SK-N-SH treated with all-trans-retinoic acid at 6 μM for 48 hours (cell line): Measurements from ENCODE around the gene LRWD1.
"Not testable (repeated sequence)": the region's sequence is repeated elsewhere in the genome, so short reads cannot be mapped to it uniquely, and the experiment has no call there.

ENCODE experiments used
- ATAC-seq: fragments of 200-7000 bp; cut with Tn5 transposase; 3 replicates; pipeline ENCODE4 v1.9.1; 2020; ENCODE audit warnings: mild to moderate bottlenecking, moderate library complexity
- ARNTL ChIP-seq: fragments of 450-650 bp; formaldehyde crosslinking; IDR thresholded peaks from 2 replicates; pipeline ENCODE4 v1.5.0; 2020; ENCODE audit warnings: low read depth, mild to moderate bottlenecking, moderate library complexity, borderline replicate concordance
- BACH2 ChIP-seq: fragments of 250-450 bp; sonication (Bioruptor Pico); IDR thresholded peaks from 2 replicates; pipeline ENCODE4 v1.9.0; 2021; ENCODE audit warnings: mild to moderate bottlenecking, borderline replicate concordance
- ESRRG ChIP-seq: fragments of 250-450 bp; sonication (Bioruptor Pico); IDR thresholded peaks from 2 replicates; pipeline ENCODE4 v1.6.1; 2021; ENCODE audit warnings: mild to moderate bottlenecking
- GLIS3 ChIP-seq: fragments of 250-450 bp; sonication (Bioruptor Pico); IDR thresholded peaks from 2 replicates; pipeline ENCODE4 v1.5.0; 2020; ENCODE audit warnings: mild to moderate bottlenecking, moderate library complexity
- ISL1 ChIP-seq: fragments of 250-450 bp; sonication (Bioruptor Pico); IDR thresholded peaks from 2 replicates; pipeline ENCODE4 v2.1.2; 2022; ENCODE audit warnings: mild to moderate bottlenecking, moderate library complexity
- PPARA ChIP-seq: fragments of 250-450 bp; sonication (Bioruptor Pico); IDR thresholded peaks from 2 replicates; pipeline ENCODE4 v1.5.0; 2020; ENCODE audit warnings: mild to moderate bottlenecking, borderline replicate concordance
- RARB ChIP-seq: fragments of 250-450 bp; sonication (Bioruptor Pico); IDR thresholded peaks from 2 replicates; pipeline ENCODE4 v1.8.0; 2021; ENCODE audit warnings: mild to moderate bottlenecking, moderate library complexity
- SNAI2 ChIP-seq: fragments of 250-450 bp; sonication (Bioruptor Pico); IDR thresholded peaks from 2 replicates; pipeline ENCODE4 v1.5.0; 2020; ENCODE audit warnings: mild to moderate bottlenecking, moderate library complexity
- TCF4 ChIP-seq: fragments of 250-450 bp; sonication (Bioruptor Pico); IDR thresholded peaks from 2 replicates; pipeline ENCODE4 v1.8.0; 2021; ENCODE audit warnings: mild to moderate bottlenecking, moderate library complexity, borderline replicate concordance
- ZC3H10 ChIP-seq: fragments of 250-450 bp; sonication (Bioruptor Pico); IDR thresholded peaks from 2 replicates; pipeline ENCODE4 v1.5.1; 2021; ENCODE audit warnings: mild to moderate bottlenecking, moderate library complexity
- ZFP3 ChIP-seq: fragments of 250-450 bp; sonication (Bioruptor Pico); IDR thresholded peaks from 2 replicates; pipeline ENCODE4 v1.5.0; 2020; ENCODE audit warnings: mild to moderate bottlenecking, moderate library complexity
- ZNF565 ChIP-seq: fragments of 450-650 bp; formaldehyde crosslinking; conservative IDR thresholded peaks from 2 replicates; pipeline ENCODE4 v1.5.0; 2020; ENCODE audit warnings: low read depth, mild to moderate bottlenecking, moderate library complexity
- ZNF70 ChIP-seq: fragments of 450-650 bp; formaldehyde crosslinking; IDR thresholded peaks from 2 replicates; pipeline ENCODE4 v1.5.0; 2020; ENCODE audit warnings: mild to moderate bottlenecking, moderate library complexity
- ZNF8 ChIP-seq: fragments of 450-650 bp; formaldehyde crosslinking; IDR thresholded peaks from 2 replicates; pipeline ENCODE4 v1.5.0; 2020; ENCODE audit warnings: mild to moderate bottlenecking, moderate library complexity
- TF ChIP-seq, protein P1 (sequence below): fragments of 250-450 bp; sonication (Bioruptor Pico); IDR thresholded peaks from 2 replicates; pipeline ENCODE4 v1.8.0; 2021; ENCODE audit warnings: low read depth, mild to moderate bottlenecking, moderate library complexity, borderline replicate concordance
- TF ChIP-seq, protein P2 (sequence below): fragments of 250-450 bp; sonication (Bioruptor Pico); IDR thresholded peaks from 2 replicates; pipeline ENCODE4 v1.8.0; 2020; ENCODE audit warnings: mild to moderate bottlenecking, moderate library complexity, borderline replicate concordance
- TF ChIP-seq, protein P3 (sequence below): fragments of 250-450 bp; sonication (Bioruptor Pico); IDR thresholded peaks from 2 replicates; pipeline ENCODE4 v1.5.1; 2020; ENCODE audit warnings: low read depth, mild to moderate bottlenecking, moderate library complexity

LRWD1 gene

DNA sequence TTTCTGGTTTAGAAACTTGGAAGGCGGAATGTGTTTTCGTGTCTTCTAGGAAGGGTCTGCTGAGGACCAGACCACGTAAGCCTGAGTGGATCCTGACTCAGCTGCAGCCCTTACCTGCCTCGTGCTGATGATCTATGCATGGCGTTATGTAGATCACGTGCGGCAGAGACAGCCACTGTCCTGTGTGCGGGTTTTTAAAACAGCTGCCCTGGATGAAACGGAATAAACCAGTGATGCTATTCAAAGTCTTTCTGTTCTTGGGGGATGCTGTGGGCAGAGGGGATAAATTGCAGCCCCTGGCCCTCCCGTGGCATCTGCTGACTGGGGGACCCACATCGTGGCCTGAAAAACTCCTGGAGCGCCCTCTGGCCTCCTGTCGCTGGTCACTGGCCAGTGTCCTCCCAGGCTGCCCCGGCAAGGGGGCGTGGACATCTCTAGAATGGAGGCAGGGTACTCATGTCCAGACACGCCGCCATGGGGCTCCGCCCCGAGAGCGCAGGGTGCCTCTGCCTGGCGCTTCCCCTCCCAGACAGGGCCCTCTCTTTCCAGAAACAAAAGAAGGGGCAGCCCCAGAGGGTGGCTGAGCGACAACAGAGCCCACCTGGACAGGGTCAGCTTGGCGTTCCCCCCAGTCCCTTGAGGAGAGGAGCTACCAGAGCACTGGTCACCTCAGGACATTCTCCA is 13.3 kb upstream of the LRWD1 start:
- TF ChIP-seq ARNTL (CRISPR knock-in tag) (no peak), ESRRG (CRISPR knock-in tag) (no peak), ZNF8 (CRISPR knock-in tag) (no peak), ZNF565 (CRISPR knock-in tag) (no peak), ZFP3 (CRISPR knock-in tag) (peak; percentile 32; the same call in 1 of the 2 replicates), TCF4 (no peak), GLIS3 (CRISPR knock-in tag) (0 out of 2 replicates have a peak, but pooled peaks have one; percentile 61), ZC3H10 (CRISPR knock-in tag) (0 out of 2 replicates have a peak, but pooled peaks have one; percentile 9), ISL1 (CRISPR knock-in tag) (no peak), BACH2 (CRISPR knock-in tag) (no peak), PPARA (CRISPR knock-in tag) (no peak)
- TF ChIP-seq, protein P1, sequence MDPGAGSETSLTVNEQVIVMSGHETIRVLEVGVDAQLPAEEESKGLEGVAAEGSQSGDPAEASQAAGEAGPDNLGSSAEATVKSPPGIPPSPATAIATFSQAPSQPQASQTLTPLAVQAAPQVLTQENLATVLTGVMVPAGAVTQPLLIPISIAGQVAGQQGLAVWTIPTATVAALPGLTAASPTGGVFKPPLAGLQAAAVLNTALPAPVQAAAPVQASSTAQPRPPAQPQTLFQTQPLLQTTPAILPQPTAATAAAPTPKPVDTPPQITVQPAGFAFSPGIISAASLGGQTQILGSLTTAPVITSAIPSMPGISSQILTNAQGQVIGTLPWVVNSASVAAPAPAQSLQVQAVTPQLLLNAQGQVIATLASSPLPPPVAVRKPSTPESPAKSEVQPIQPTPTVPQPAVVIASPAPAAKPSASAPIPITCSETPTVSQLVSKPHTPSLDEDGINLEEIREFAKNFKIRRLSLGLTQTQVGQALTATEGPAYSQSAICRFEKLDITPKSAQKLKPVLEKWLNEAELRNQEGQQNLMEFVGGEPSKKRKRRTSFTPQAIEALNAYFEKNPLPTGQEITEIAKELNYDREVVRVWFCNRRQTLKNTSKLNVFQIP (CRISPR knock-in tag): no peak
- peak; percentile 77 for ATAC-seq

DNA sequence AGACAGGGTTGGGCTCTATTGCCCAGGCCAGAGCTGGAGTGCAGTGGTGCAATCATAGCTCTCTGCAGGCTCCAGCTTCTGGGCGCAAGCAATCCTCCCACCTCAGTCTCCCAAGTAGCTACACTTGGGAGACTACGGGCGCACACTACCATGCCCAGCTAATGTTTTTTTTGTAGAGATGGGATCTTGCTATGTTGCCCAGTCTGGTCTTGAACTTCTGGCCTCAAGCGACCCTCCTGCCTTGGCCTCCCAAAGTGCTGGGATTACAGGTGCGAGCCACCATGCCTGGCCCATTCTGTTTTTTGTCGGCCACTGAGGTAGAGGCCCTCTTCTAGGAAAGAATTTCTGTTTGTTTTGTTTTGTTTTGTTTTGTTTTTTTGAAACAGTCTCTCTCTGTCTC is 12.3 kb upstream of the LRWD1 start:
- ATAC-seq: no peak

DNA sequence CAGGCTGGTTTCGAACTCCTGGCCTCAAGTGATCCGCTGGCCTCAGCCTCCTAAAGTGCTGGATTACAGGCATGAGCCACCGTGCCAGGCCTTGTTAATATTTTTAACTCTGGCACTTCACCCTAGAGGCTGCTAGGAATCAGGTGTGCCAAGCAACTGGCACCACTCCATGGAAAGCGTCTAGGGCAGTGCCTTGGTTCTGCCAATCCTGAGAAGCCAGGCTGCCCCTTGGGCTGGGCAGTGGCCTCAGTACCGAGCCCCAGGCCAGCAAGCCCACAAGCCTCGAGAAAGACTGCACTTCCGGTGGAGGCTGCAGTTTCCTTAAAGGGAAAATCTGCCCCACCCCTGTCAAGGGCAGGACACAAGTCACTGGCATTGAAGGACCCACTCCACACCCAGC is 11.5 kb upstream of the LRWD1 start:
- no peak for TF ChIP-seq ZNF70 (CRISPR knock-in tag)
- TF ChIP-seq ZNF8 (CRISPR knock-in tag): no peak
- TF ChIP-seq RARB: no peak
- TF ChIP-seq SNAI2: no peak
- no peak for TF ChIP-seq TCF4
- TF ChIP-seq, protein P2, sequence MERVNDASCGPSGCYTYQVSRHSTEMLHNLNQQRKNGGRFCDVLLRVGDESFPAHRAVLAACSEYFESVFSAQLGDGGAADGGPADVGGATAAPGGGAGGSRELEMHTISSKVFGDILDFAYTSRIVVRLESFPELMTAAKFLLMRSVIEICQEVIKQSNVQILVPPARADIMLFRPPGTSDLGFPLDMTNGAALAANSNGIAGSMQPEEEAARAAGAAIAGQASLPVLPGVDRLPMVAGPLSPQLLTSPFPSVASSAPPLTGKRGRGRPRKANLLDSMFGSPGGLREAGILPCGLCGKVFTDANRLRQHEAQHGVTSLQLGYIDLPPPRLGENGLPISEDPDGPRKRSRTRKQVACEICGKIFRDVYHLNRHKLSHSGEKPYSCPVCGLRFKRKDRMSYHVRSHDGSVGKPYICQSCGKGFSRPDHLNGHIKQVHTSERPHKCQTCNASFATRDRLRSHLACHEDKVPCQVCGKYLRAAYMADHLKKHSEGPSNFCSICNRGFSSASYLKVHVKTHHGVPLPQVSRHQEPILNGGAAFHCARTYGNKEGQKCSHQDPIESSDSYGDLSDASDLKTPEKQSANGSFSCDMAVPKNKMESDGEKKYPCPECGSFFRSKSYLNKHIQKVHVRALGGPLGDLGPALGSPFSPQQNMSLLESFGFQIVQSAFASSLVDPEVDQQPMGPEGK (CRISPR knock-in tag): no peak
- TF ChIP-seq, protein P3, sequence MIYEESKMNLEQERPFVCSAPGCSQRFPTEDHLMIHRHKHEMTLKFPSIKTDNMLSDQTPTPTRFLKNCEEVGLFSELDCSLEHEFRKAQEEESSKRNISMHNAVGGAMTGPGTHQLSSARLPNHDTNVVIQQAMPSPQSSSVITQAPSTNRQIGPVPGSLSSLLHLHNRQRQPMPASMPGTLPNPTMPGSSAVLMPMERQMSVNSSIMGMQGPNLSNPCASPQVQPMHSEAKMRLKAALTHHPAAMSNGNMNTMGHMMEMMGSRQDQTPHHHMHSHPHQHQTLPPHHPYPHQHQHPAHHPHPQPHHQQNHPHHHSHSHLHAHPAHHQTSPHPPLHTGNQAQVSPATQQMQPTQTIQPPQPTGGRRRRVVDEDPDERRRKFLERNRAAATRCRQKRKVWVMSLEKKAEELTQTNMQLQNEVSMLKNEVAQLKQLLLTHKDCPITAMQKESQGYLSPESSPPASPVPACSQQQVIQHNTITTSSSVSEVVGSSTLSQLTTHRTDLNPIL (CRISPR knock-in tag): no peak
- ATAC-seq: no peak

More for the DNA sequence above, 12.3 kb upstream of the LRWD1 start:
- no peak for TF ChIP-seq ZNF8 (CRISPR knock-in tag)
- TF ChIP-seq, protein P1 (CRISPR knock-in tag): no peak

DNA sequence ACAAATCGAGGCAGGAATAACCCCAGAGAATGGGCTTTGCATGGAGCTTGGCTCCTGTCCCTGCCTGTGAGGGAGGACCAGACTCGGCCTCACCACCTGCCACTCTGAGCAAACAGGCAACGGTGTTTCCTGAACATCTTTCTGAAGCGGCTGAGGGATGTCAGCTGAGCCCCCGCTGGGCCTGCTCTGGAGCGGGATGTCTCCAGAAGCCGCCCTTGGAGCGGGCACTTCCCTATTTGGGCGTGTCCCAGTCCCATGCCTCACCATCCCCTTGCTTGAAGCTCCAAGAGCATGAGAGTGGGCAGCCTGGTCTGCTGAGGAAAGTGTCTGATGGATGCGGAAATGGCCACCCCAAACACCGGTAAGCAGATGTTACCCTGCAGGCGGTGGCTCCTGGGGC is 10.3 kb upstream of the LRWD1 start:
- 0 out of 2 replicates have a peak, but pooled peaks have one; percentile 12 for TF ChIP-seq GLIS3 (CRISPR knock-in tag)
- TF ChIP-seq, protein P2 (CRISPR knock-in tag): no peak
- ATAC-seq: no peak

DNA sequence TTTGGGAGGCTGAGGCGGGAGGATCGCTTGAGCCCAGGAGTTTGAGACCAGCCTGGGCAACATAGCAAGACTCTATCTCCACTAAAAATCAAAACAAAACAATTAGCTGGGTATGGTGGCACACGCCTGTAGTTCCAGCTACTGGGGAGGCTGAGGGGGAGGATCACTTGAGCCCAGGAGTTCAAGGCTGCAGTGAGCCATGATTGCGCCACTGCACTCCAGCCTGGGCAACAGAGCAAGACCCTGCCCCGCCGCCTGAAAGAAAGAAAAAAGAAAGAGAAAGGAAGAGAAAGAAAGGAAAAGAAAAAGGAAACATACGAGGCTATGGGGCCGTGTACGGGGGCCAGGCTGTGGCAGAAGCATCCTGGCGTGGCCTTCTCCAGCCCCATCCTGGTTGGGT is 9.9 kb upstream of the LRWD1 start:
- ATAC-seq: not testable (repeated sequence)
